Prostate gland (tissue), 2 donors: ENCODE data around the gene AGL.

Source experiments
- CTCF ChIP-seq, 4 experiments: fragments of 200-600 bp in 2 of 4; fragments of 450-650 bp in 2 of 4; sonication (generic) in 2 of 4; IDR thresholded peaks; 1 replicate in 3 of 4; 2 replicates in 1 of 4; pipeline ENCODE4 v1.5.1; 2016 to 2019; ENCODE audit warnings: antibody characterized with exemption in 4 of 4, mild to moderate bottlenecking in 2 of 4, moderate library complexity in 2 of 4
- POLR2AphosphoS5 ChIP-seq: sonication (generic); formaldehyde crosslinking; IDR thresholded peaks from one replicate; pipeline ENCODE4 v1.6.1; 2017; ENCODE audit warnings: antibody characterized with exemption

DNA sequence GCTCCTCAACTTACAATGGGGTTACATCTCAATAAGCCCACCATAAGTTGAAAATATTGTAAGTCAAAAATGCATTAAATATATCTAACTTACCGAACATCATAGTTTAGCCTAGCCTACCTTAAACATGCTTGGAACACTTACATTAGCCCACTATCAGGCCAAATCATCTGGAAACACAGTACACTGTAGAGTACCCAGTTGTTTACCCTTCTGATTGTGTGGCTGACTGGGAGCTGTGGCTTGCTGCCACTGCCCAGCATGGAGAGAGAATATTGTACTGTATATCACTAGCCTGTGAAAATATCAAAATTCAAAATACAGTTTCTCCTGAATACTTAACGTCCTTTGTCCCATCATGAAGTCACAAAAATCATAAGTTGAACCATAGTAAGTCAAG, 43.3 kb upstream of the AGL start:
- peak; percentile 73 for TF ChIP-seq POLR2AphosphoS5
- TF ChIP-seq CTCF (IDR thresholded peaks at IDR 0.05) = no peak
